ENCODE results near the gene NRG4. TPM values are rescaled to one million over a fixed set of nuclear protein-coding genes. Genes with fewer than 3 reads are reported as not detected.

The NRG4 gene
- total and polyA plus RNA-seq, 2 of the 8 experiments (the other 6 are each of a cell fraction or from before 2014, with no cell fraction given): 0.24 TPM; not detected in 1

DNA sequence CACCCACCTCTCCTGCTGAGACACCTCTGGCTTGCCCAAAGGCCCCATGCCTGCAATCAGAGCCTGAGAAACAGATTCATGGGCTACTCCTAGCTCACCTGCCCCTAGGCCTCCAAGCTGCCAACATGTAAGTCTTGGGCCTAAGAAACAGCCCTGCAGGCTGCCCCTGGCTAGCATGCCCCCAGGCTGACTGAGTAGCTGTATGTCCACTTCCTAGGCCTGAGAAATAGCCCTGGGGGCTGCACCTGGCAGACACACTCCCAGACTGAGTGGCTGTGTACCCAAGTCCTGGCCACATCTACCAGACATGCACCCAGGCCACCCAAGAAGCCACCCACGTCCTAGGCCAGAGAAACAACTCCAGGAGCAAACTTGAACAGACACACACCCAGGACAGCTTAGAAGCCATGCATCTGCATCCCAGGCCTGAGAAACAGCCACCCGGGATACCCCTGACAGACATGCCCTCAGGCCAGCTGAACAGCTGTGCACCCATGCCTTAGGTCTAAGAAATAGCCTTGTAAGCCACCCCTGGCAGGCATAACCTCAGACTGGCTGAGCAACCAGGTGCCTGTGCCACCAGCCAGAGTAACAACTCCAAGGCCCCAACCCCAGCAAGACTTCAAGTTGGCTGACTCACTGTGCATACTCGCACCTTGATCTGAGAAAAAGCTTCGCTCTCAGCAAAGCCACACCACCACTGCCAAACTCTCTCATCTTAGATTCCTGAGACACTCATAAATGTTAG lies 12.0 kb upstream of the NRG4 start:
- Histone ChIP-seq H3K36me3 (ENCODE audit: control insufficient read depth in 2 of 4, insufficient read depth in 4 of 4, low read length in 3 of 4) (no peaks in the 10 kb centered on the region), H3K23me2 (ENCODE audit: low read depth, low read length) (no peaks in the 10 kb centered on the region)
- TF ChIP-seq POLR2AphosphoS5 (IDR thresholded peaks at IDR 0.05; ENCODE audit: low read depth, low read length) (no peak), CHD2 (IDR thresholded peaks at IDR 0.05; ENCODE audit: low read length) (no peak), SIN3A (conservative IDR thresholded peaks at IDR 0.05 in 1 of 2, IDR thresholded peaks at IDR 0.05 in 1 of 2; ENCODE audit: low read depth in 1 of 2, low read length in 2 of 2) (no peak), EZH2 (IDR thresholded peaks at IDR 0.05; ENCODE audit: low read depth, low read length, severe bottlenecking) (no peak), YY1 (IDR thresholded peaks at IDR 0.05; ENCODE audit: low read depth, low read length) (no peak), KDM1A (IDR thresholded peaks at IDR 0.05; ENCODE audit: borderline replicate concordance, low read length) (no peak), GABPA (IDR thresholded peaks at IDR 0.05; ENCODE audit: borderline replicate concordance, insufficient read depth, low read length) (no peak), CTBP2 (IDR thresholded peaks at IDR 0.05; ENCODE audit: borderline replicate concordance, insufficient read depth, insufficient read length, low read length) (no peak), BCL11A (IDR thresholded peaks at IDR 0.05; ENCODE audit: low read depth in 2 of 2, low read length in 2 of 2) (no peak), BRCA1 (IDR thresholded peaks at IDR 0.05; ENCODE audit: low read depth, low read length) (no peak), SRF (IDR thresholded peaks at IDR 0.05; ENCODE audit: low read depth, low read length) (no peak), SUZ12 (IDR thresholded peaks at IDR 0.05; ENCODE audit: low read length) (no peak), EGR1 (IDR thresholded peaks at IDR 0.05; ENCODE audit: borderline replicate concordance, low read depth, low read length) (no peak)

More for the DNA sequence above, 12.0 kb upstream of the NRG4 start:
- no peaks in the 10 kb centered on the region for H3K79me1 ChIP-seq (ENCODE audit: low read depth, low read length)
- H2BK5ac ChIP-seq (ENCODE audit: low read depth, low read length): no peak overlapping the region
- H2BK120ac ChIP-seq (replicated peaks; ENCODE audit: low read depth, low read length): no peak overlapping the region
- H2AFZ ChIP-seq (ENCODE audit: low read length): no peak overlapping the region
- H4K8ac ChIP-seq (ENCODE audit: extremely low read depth, insufficient read depth, low read length): no peak overlapping the region
- no peak overlapping the region for H2AK5ac ChIP-seq (ENCODE audit: low read depth, low read length)
- FAIRE-seq (no peak), DNase-seq (ENCODE audit: low read depth in 1 of 2, low spot score in 2 of 2) (no peak)
- H4K91ac ChIP-seq (replicated peaks; ENCODE audit: insufficient read length, low read length): no peak overlapping the region
- H3K56ac ChIP-seq (replicated peaks; ENCODE audit: insufficient read length, low read depth, low read length): no peak overlapping the region
- H3K27me3 ChIP-seq (replicated peaks in 1 of 4; ENCODE audit: control insufficient read depth in 3 of 4, extremely low read depth in 1 of 4, insufficient read depth in 3 of 4, low read length in 3 of 4): no peaks in the 10 kb centered on the region
- no peak overlapping the region for H3K4me2 ChIP-seq (ENCODE audit: insufficient read depth in 1 of 2, low read depth in 2 of 2, low read length in 2 of 2)
- no peak overlapping the region for H3K27ac ChIP-seq (ENCODE audit: low read depth, low read length)
- H2BK12ac ChIP-seq (ENCODE audit: low read depth, low read length): no peak overlapping the region
- no peak overlapping the region for H3K9ac ChIP-seq (replicated peaks in 1 of 4; ENCODE audit: extremely low read depth in 1 of 4, low read depth in 3 of 4, low read length in 3 of 4)
- no peak overlapping the region for H2BK15ac ChIP-seq (ENCODE audit: low read length)
- no peaks in the 10 kb centered on the region; a peak in 2 of 4 replicates for H3K9me3 ChIP-seq (ENCODE audit: insufficient read depth in 2 of 2, low read depth in 1 of 2, low read length in 1 of 2)
- no peak overlapping the region for H3K18ac ChIP-seq (ENCODE audit: extremely low read depth, low read length)
- WGBS, 2 experiments (ENCODE audit: extremely low coverage in 1 of 2, insufficient coverage in 1 of 2, insufficient read length in 1 of 2, insufficient replicate concordance in 2 of 2, low coverage in 1 of 2, low lambda C conversion rate in 2 of 2, missing lambda C conversion rate in 1 of 2): 94% methylated on average over 4 of the region's 4 CpGs; no CpG with 5 or more reads in 1 of the 2 experiments
- no peak overlapping the region for H3K23ac ChIP-seq (ENCODE audit: insufficient read length)
- no peaks in the 10 kb centered on the region for H3K79me2 ChIP-seq (ENCODE audit: control insufficient read depth in 1 of 2, insufficient read depth in 2 of 2, low read length in 2 of 2)
- peak overlapping the region; percentile 61 for H3K14ac ChIP-seq (ENCODE audit: insufficient read length)
- H3K4me1 ChIP-seq (replicated peaks in 1 of 4; ENCODE audit: control insufficient read depth in 3 of 4, insufficient read depth in 4 of 4, low read length in 3 of 4): no peaks in the 10 kb centered on the region
- H3K4me3 ChIP-seq (ENCODE audit: extremely low read depth in 1 of 4, insufficient read depth in 2 of 4, low read depth in 3 of 4, low read length in 4 of 4): no peak overlapping the region
- no peak overlapping the region for H4K5ac ChIP-seq (ENCODE audit: insufficient read length, low read depth, low read length)
- H4K20me1 ChIP-seq (replicated peaks in 1 of 2; ENCODE audit: control insufficient read depth in 1 of 2, insufficient read depth in 2 of 2, low read length in 2 of 2): no peaks in the 10 kb centered on the region
- no peak overlapping the region for H3K4ac ChIP-seq (replicated peaks; ENCODE audit: insufficient read length, low read depth, low read length)
- CTCF ChIA-PET (ENCODE audit: partially characterized antibody): interaction anchor here (0.6 to 0.9 kb wide), 2 partner anchors 43 to 1083 kb away, joined by 3 read pairs; no protein-coding TSS in a partner anchor
- no peak overlapping the region for H2BK20ac ChIP-seq (ENCODE audit: low read length)
- POLR2A ChIA-PET (ENCODE audit: partially characterized antibody): interaction anchor here (1.0 kb wide), 1 partner anchor 13 kb away, joined by 3 read pairs; no protein-coding TSS in a partner anchor
